HL-60 (cell line): ENCODE results near the gene TRIOBP.

Experiments
- DNase-seq, 2 experiments: peaks; one replicate each; pipeline ENCODE4 v3.0.0-alpha.2; 2010 to 2020; ENCODE audit warnings: low read depth in 1 of 2, low spot score in 1 of 2
- H3K27ac ChIP-seq: fragments of 250-450 bp; sonication (Bioruptor Pico); replicated peaks from 2 replicates; pipeline ENCODE4 v1.5.1; 2020; ENCODE audit warnings: mild to moderate bottlenecking, moderate library complexity
- H3K27me3 ChIP-seq: fragments of 250-450 bp; sonication (Bioruptor Pico); 2 replicates; pipeline ENCODE4 v1.5.1; 2021; ENCODE audit warnings: mild to moderate bottlenecking, moderate library complexity; ENCODE audit not compliant: insufficient read depth, poor library complexity, severe bottlenecking
- H3K4me3 ChIP-seq: replicated peaks from 2 replicates; pipeline ENCODE4 v1.5.1; 2011; ENCODE audit warnings: mild to moderate bottlenecking, control low read depth, low read length; ENCODE audit not compliant: insufficient read depth
- CTCF ChIP-seq: IDR thresholded peaks from one replicate; pipeline ENCODE4 v1.5.1; 2011; ENCODE audit warnings: low read length, control low read depth, inconsistent platforms; ENCODE audit not compliant: insufficient read depth
- GABPA ChIP-seq: IDR thresholded peaks from 2 replicates; pipeline ENCODE4 v1.6.1; 2012; ENCODE audit warnings: low read depth
- POLR2AphosphoS5 ChIP-seq: IDR thresholded peaks from 2 replicates; pipeline ENCODE4 v1.6.1; 2012; ENCODE audit warnings: low read depth
- REST ChIP-seq: IDR thresholded peaks from 2 replicates; pipeline ENCODE4 v1.6.1; 2012; ENCODE audit warnings: low read depth; ENCODE audit not compliant: insufficient replicate concordance
- SPI1 ChIP-seq: IDR thresholded peaks from 2 replicates; pipeline ENCODE4 v1.6.1; 2012; ENCODE audit warnings: low read depth, mild to moderate bottlenecking, borderline replicate concordance

TRIOBP gene

GRCh38 chr22:37808294-37808657 lies 111.4 kb downstream of the TRIOBP start:
- DNase-seq, result no peak
- peaks cover 17% of the 10 kb centered on the region for H3K27me3 ChIP-seq
- peak overlapping the region; percentile 60 for H3K4me3 ChIP-seq
- peak overlapping the region; percentile 39; the same call in 1 of the 2 replicates for H3K27ac ChIP-seq
- no peak for TF ChIP-seq REST
- TF ChIP-seq POLR2AphosphoS5, result no peak
- no peak for TF ChIP-seq GABPA
- TF ChIP-seq SPI1, result no peak
- no peak for TF ChIP-seq CTCF

- Histone ChIP-seq H3K4me3 (no peak overlapping the region), H3K27ac (no peak overlapping the region)
These were observed 113.0 kb downstream of the TRIOBP start for GRCh38 chr22:37809672-37810333.

More at GRCh38 chr22:37809672-37810333, 113.0 kb downstream of the TRIOBP start:
- H3K27me3 ChIP-seq, result peaks cover 6% of the 10 kb centered on the region
- TF ChIP-seq REST (no peak), SPI1 (no peak), CTCF (no peak), POLR2AphosphoS5 (no peak), GABPA (no peak)
- DNase-seq, result no peak
